ENCODE measurements around the gene PALM3. TPM values are rescaled to one million over a fixed set of nuclear protein-coding genes. Genes with fewer than 3 reads are reported as not detected.
"Not testable (repeated sequence)": the region's sequence is repeated elsewhere in the genome, so short reads cannot be mapped to it uniquely, and the experiment has no call there.

Gene PALM3
- total RNA-seq, 1 experiment from 2014 or later: 2.3 TPM

GRCh38 chr19:14050512-14050911, 11.4 kb downstream of the PALM3 start:
- Histone ChIP-seq H3K36me3 (ENCODE audit: low read depth, low read length) (peaks cover 6% of the 10 kb centered on the region), H3K9ac (ENCODE audit: low read length) (no peak overlapping the region), H4K20me1 (ENCODE audit: low read length) (no peaks in the 10 kb centered on the region), H3K4me2 (ENCODE audit: low read length) (no peak overlapping the region), H3K9me2 (replicated peaks; ENCODE audit: low read length) (no peaks in the 10 kb centered on the region), H3K4me3 (ENCODE audit: low read length) (no peak overlapping the region), H3F3A (ENCODE audit: low read length, unreplicated experiment) (no peaks in the 10 kb centered on the region), H3K27me3 (ENCODE audit: low read length) (no peaks in the 10 kb centered on the region), H2AFZ (ENCODE audit: low read length) (no peak overlapping the region), H3K9me3 (ENCODE audit: low read length) (peaks cover 4% of the 10 kb centered on the region; the same call in 1 of the 2 replicates), H3K79me2 (ENCODE audit: low read length) (no peaks in the 10 kb centered on the region), H3K4me1 (ENCODE audit: insufficient read depth, low read length) (no peaks in the 10 kb centered on the region), H3K27ac (ENCODE audit: low read length) (no peak overlapping the region)
- no peak for DNase-seq
- TF ChIP-seq CTCF (conservative IDR thresholded peaks at IDR 0.05; ENCODE audit: low read depth, low read length): no peak
- no peak for TF ChIP-seq EZH2 (IDR thresholded peaks at IDR 0.05; ENCODE audit: low read length, unreplicated experiment)
- no peak for TF ChIP-seq EZH2phosphoT487 (IDR thresholded peaks at IDR 0.05; ENCODE audit: borderline replicate concordance, low read length)
- intact Hi-C loops (cut with micrococcal nuclease): no loop called here
- BruUV-seq (replicated peaks): no TSS peak
- POLR2A ChIA-PET (ENCODE audit: unreplicated experiment): no interaction called here
- CTCF ChIA-PET: no interaction called here
- no peak for ATAC-seq

- no peak overlapping the region for H3K9ac ChIP-seq (ENCODE audit: low read length)
- H3K4me1 ChIP-seq (ENCODE audit: insufficient read depth, low read length): no peaks in the 10 kb centered on the region
- ChIA-PET POLR2A (ENCODE audit: unreplicated experiment) (no interaction called here), CTCF (interaction anchor here (0.9 kb wide), 1 partner anchor 26 kb away, joined by 3 read pairs; no protein-coding TSS in a partner anchor)
- intact Hi-C loops (cut with micrococcal nuclease): no loop called here
- H2AFZ ChIP-seq (ENCODE audit: low read length): no peak overlapping the region
- no peak overlapping the region for H3K4me3 ChIP-seq (ENCODE audit: low read length)
- H3K9me2 ChIP-seq (replicated peaks; ENCODE audit: low read length): no peaks in the 10 kb centered on the region
- H4K20me1 ChIP-seq (ENCODE audit: low read length): no peaks in the 10 kb centered on the region
- TF ChIP-seq CTCF (conservative IDR thresholded peaks at IDR 0.05; ENCODE audit: low read depth, low read length) (peak; percentile 97), EZH2 (IDR thresholded peaks at IDR 0.05; ENCODE audit: low read length, unreplicated experiment) (no peak)
- no peaks in the 10 kb centered on the region for H3K79me2 ChIP-seq (ENCODE audit: low read length)
- no peaks in the 10 kb centered on the region for H3K27me3 ChIP-seq (ENCODE audit: low read length)
- no peak overlapping the region for H3K27ac ChIP-seq (ENCODE audit: low read length)
- no peaks in the 10 kb centered on the region for H3F3A ChIP-seq (ENCODE audit: low read length, unreplicated experiment)
- no TSS peak for BruUV-seq (replicated peaks)
- peak; percentile 60 for DNase-seq
- ATAC-seq: peak; percentile 67
- H3K4me2 ChIP-seq (ENCODE audit: low read length): no peak overlapping the region
- H3K9me3 ChIP-seq (ENCODE audit: low read length): peaks cover 4% of the 10 kb centered on the region; the same call in 1 of the 2 replicates
- peaks cover 6% of the 10 kb centered on the region for H3K36me3 ChIP-seq (ENCODE audit: low read depth, low read length)
Measured at GRCh38 chr19:14048443-14049153, 13.3 kb downstream of the PALM3 start.

- H3K79me2 ChIP-seq (ENCODE audit: low read length); ATAC-seq; H3K27ac ChIP-seq (ENCODE audit: low read length); H3K9ac ChIP-seq (ENCODE audit: low read length); H3K36me3 ChIP-seq (ENCODE audit: low read depth, low read length); H3K4me1 ChIP-seq (ENCODE audit: insufficient read depth, low read length); H3K27me3 ChIP-seq (ENCODE audit: low read length); BruUV-seq (replicated peaks); H3F3A ChIP-seq (ENCODE audit: low read length, unreplicated experiment); H3K9me2 ChIP-seq (replicated peaks; ENCODE audit: low read length); H2AFZ ChIP-seq (ENCODE audit: low read length); DNase-seq; H4K20me1 ChIP-seq (ENCODE audit: low read length); H3K4me3 ChIP-seq (ENCODE audit: low read length); intact Hi-C loops (cut with micrococcal nuclease); H3K9me3 ChIP-seq (ENCODE audit: low read length); POLR2A ChIA-PET (ENCODE audit: unreplicated experiment); H3K4me2 ChIP-seq (ENCODE audit: low read length): not testable (repeated sequence)
- CTCF ChIA-PET: interaction anchor here (0.9 kb wide), 1 partner anchor 25 kb away, joined by 3 read pairs; no protein-coding TSS in a partner anchor
Measured at GRCh38 chr19:14047866-14048265, 14.0 kb downstream of the PALM3 start.

All from PC-3 (cell line).